ENCODE data around the gene RYR1. TPM values are rescaled to one million over a fixed set of nuclear protein-coding genes. Genes with fewer than 3 reads are reported as not detected.
"Not testable (repeated sequence)": the region's sequence is repeated elsewhere in the genome, so short reads cannot be mapped to it uniquely, and the experiment has no call there.

RYR1 gene
- total RNA-seq, 1 experiment from 2014 or later: not detected

DNA sequence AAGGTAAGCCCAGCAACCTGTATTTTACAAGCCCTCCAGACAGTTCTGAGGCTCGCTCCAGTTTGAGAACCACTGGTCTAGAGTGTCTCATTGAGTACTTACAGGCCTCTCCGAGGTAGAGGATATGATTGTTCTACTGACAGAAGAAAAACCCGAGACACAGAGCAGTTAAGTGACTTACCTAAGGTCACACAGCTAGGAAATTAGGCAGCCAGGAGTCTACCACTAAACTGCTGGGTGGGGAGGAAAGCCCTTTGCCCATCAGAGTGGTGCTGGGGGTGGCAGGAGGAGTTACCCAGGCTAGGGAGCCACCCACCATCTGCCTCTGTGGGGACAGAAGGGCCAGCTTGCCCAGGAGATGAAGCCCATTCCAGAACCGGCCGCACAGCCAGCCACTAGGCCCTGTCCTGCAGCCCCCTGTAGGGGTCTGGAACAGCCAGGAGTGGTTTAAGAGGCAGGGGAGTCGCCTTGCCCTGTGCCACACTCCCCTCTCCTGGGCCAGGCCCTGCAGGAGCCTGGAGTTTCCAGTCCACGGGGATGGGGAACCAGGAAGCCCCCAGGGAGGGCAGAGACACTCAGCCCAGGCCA is 8.2 kb upstream of the RYR1 start:
- Histone ChIP-seq H3K27ac (no peak overlapping the region), H3K27me3 (replicated peaks) (peaks cover 36% of the 10 kb centered on the region), H3K4me1 (replicated peaks) (no peaks in the 10 kb centered on the region), H3K4me3 (no peak overlapping the region), H3K36me3 (no peaks in the 10 kb centered on the region), H3K9me3 (replicated peaks) (no peaks in the 10 kb centered on the region)
- DNase-seq (ENCODE audit: low read depth in 1 of 2, low spot score in 2 of 2): no peak

DNA sequence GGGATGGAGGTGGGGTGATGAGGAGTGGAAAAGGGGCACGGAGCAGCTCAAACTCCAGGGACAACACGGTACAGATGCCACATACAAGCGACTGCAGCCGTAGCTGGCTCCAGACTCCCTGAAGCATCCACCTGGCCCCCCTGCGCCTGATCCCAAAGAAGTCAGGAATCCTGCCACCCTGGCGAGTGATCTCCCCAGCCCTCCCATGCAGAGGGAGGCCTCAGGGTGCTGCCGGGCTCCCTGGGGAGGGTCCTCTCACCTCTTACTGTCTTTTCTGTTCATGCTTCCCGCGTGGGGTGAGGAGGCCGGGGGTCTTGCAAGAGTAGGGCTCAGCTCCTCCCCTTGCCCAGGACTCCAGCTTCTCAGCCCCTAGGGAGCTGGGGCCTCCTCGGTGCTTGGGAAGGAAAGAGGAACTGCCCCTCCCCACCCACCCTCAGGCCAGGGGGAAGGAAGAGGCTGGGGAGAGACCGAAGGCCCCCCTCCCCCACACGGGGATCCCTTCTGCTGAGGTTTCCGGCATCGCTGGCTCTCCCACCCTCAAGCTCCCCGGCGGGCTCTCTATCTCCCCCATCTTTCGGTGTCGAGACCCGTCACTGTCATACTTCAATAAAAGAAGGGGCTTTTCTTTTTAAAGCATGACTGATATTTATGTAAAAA is 7.6 kb upstream of the RYR1 start, which contains the start of gene RASGRP4:
RASGRP4 (minus strand) TSS at position 410 of the 657 bp plus-strand sequence; CDS start at position 282, 128 bp downstream.
- no peak for DNase-seq (ENCODE audit: low read depth in 1 of 2, low spot score in 2 of 2)
- no peak within 1 kb of the TSS for H3K27ac ChIP-seq
- H3K4me1 ChIP-seq (replicated peaks): no peaks in the 10 kb centered on the region
- no peak within 1 kb of the TSS for H3K4me3 ChIP-seq
- peaks cover 37% of the 10 kb centered on the region for H3K27me3 ChIP-seq (replicated peaks)
- no peaks in the 10 kb centered on the region for H3K36me3 ChIP-seq
- no peaks in the 10 kb centered on the region for H3K9me3 ChIP-seq (replicated peaks)

DNA sequence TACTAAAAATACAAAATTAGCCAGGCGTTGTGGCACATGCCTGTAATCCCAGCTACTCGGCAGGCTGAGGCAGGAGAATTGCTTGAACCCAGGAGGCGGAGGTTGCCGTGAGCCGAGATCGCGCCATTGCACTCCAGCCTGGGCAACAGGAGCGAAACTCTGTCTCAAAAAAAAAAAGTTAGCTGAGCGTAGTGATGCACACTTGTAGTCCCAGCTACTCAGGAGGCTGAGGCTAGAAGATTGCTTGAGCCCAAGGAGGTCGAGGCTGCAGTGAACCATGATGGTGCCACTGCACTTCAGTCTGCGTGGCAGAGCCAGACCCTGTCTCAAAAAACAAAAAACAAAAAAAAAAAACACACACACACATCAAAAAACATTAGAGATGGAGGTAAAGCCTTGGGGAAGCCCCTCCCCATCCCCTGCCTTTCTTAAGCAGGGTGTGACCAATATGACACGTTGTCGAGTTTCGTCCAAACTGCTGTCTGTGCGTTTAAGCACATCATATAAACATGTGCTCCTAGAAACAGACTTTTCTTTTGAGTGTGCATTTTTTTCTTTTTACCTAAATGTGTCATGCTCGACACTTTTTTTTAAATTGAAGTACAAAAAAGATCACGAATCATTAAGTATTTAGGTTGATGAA is 6.3 kb upstream of the RYR1 start:
- not testable (repeated sequence) for H3K36me3 ChIP-seq; H3K4me3 ChIP-seq; H3K9me3 ChIP-seq (replicated peaks); H3K4me1 ChIP-seq (replicated peaks); H3K27ac ChIP-seq; DNase-seq (ENCODE audit: low read depth in 1 of 2, low spot score in 2 of 2)
- H3K27me3 ChIP-seq (replicated peaks): peaks cover 41% of the 10 kb centered on the region

DNA sequence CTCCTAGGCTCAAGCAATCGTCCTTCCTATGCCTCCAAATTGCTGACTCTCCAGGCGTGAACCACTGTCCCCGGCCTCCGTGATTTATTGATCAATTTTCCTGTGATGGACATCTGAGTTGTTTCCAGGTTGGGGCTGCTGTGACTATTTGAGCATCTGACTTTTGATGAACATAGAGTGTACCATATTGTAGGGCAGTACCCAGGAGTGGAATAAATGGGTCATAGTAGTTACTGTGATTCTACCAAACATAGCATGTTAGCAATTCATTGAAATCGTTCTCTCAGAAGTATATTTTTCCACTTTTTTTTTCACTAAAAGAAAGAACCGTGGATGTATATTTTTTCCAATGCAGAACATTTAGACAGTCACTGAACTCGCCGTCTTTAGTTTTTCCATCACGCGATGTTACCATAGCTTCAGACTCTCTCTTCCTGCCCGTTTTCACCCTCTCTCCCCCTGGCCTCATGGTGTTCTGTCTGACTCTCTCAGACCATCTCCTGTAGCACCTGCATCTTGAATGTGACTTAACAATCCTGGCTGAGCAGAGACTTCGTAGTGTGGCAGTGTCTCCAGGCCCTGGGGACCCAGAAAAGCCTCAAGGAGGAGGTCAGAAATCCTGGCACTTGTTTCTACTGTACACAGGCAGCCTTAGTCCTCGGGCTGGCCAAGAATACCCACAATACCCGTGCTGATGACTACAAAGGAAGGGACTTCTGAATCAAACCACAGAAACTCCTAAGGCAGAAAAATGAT is 4.3 kb upstream of the RYR1 start:
- no peaks in the 10 kb centered on the region for H3K36me3 ChIP-seq
- H3K4me1 ChIP-seq (replicated peaks): no peaks in the 10 kb centered on the region
- no peak for DNase-seq (ENCODE audit: low read depth in 1 of 2, low spot score in 2 of 2)
- H3K9me3 ChIP-seq (replicated peaks): no peaks in the 10 kb centered on the region
- no peak overlapping the region for H3K27ac ChIP-seq
- peaks cover 37% of the 10 kb centered on the region for H3K27me3 ChIP-seq (replicated peaks)
- no peak overlapping the region for H3K4me3 ChIP-seq

DNA sequence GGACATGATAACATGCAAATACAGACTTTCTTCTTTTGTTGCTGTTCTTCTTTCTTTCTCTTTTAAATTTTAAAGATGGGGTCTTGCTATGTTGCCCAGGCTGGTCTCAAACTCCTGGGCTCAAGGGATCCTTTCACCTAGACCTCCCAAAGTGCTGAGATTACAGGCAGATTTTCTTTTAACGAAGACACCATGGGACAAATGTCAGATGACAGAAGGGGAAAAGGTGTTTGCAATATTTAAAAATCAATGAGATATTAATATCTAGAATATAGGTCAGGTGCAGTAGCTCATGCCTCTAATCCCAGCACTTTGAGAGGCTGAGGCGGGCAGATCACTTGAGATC is 3.7 kb upstream of the RYR1 start:
- H3K36me3 ChIP-seq: no peaks in the 10 kb centered on the region
- H3K4me1 ChIP-seq (replicated peaks): no peaks in the 10 kb centered on the region
- no peaks in the 10 kb centered on the region for H3K9me3 ChIP-seq (replicated peaks)
- no peak for DNase-seq (ENCODE audit: low read depth in 1 of 2, low spot score in 2 of 2)
- no peak overlapping the region for H3K27ac ChIP-seq
- peaks cover 36% of the 10 kb centered on the region for H3K27me3 ChIP-seq (replicated peaks)
- no peak overlapping the region for H3K4me3 ChIP-seq

DNA sequence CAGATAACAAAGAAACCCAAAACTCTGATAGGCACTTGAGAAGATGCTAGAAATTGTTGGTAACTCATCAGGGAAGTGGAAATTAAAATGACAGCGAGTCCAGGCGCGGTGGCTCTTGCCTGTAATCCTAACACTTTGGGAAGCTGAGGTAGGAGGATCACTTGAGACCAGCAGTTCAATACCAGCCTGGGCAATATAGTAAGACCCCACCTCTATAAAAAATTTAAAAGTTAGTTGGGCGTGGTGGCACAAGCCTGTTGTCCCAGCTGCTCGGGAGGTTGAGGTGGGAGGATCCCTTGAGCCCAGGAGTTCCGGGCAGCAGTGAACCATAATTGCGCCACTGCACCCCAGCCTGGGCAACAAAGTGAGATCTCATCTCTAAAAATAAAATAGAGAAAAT is 2.6 kb upstream of the RYR1 start:
- Histone ChIP-seq H3K9me3 (replicated peaks) (no peaks in the 10 kb centered on the region), H3K4me1 (replicated peaks) (no peaks in the 10 kb centered on the region), H3K36me3 (no peaks in the 10 kb centered on the region), H3K27ac (no peak overlapping the region), H3K27me3 (replicated peaks) (peaks cover 39% of the 10 kb centered on the region), H3K4me3 (no peak overlapping the region)
- no peak for DNase-seq (ENCODE audit: low read depth in 1 of 2, low spot score in 2 of 2)

DNA sequence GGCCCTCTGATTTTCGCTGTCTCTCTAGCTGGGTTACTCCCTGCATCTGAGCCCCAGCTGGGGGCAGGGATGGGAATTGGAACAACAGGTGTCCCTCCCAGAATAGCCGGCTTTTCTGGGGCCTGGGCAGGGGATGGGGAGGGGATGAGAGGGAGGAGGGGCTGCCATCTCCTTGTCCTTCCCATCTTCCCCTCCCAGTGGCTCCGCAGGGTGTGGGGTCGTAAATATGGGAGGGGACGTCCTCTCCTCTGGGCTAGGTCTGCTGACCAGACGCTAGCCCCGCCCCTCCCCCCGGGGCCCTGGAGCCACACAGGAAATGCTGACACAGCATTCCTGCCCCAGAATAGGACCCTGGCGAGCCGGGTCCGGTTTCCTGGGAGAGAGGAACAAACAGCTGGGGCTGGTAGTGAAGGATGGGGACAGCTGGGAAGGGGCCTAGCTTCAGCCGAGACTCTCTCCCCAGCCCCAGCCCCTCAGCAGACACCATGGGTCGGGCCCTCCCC is 1.1 kb downstream of the RYR1 start:
- no peak overlapping the region for H3K27ac ChIP-seq
- DNase-seq (ENCODE audit: low read depth in 1 of 2, low spot score in 2 of 2): no peak
- H3K36me3 ChIP-seq: no peaks in the 10 kb centered on the region

DNA sequence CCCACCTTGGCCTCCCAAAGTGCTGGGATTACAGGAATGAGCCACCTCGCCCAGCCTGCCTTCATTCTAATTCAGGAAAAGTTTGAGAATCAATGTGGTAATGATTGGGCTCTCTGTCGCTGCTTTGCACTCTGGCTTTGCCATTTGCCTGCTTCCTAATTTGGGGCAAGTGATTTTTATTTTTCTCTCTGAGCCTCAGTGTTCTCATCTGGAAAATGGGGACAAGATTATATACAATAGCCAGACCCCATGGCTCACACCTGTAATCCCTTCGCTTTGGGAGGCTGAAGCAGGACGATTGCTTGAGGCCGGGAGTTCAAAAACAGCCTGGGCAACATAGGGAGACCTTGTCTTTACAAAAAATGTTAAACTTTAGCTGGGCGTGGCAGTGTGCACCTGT is 3.8 kb downstream of the RYR1 start:
- Histone ChIP-seq H3K36me3 (no peaks in the 10 kb centered on the region), H3K9me3 (replicated peaks) (no peaks in the 10 kb centered on the region), H3K4me3 (no peak overlapping the region), H3K4me1 (replicated peaks) (no peaks in the 10 kb centered on the region), H3K27ac (no peak overlapping the region), H3K27me3 (replicated peaks) (peaks cover 15% of the 10 kb centered on the region)
- DNase-seq (ENCODE audit: low read depth in 1 of 2, low spot score in 2 of 2): no peak

More for the DNA sequence above, 1.1 kb downstream of the RYR1 start:
- no peak overlapping the region for H3K4me3 ChIP-seq
- peaks cover 25% of the 10 kb centered on the region for H3K27me3 ChIP-seq (replicated peaks)
- no peaks in the 10 kb centered on the region for H3K9me3 ChIP-seq (replicated peaks)
- no peaks in the 10 kb centered on the region for H3K4me1 ChIP-seq (replicated peaks)

DNA sequence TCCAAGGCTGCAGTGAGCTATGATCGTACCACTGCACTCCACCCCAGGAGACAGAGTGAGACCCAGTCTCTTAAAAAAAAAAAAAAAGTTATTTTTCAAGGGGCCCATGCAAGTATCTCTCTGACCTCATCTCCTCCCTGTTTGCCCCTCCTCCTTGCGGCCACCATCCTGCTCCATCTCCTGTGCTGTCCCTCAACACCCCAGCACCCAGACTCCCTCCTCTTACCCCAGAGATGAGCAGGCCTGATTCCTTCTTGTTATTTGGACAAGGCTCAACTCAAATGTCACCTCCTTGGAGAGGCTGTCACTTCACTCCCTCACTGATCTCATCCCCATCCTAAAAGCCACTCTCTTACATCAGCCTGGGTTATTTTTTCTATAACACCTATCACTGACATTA is 4.4 kb downstream of the RYR1 start:
- DNase-seq (ENCODE audit: low read depth in 1 of 2, low spot score in 2 of 2): no peak
- Histone ChIP-seq H3K9me3 (replicated peaks) (no peaks in the 10 kb centered on the region), H3K4me3 (no peak overlapping the region), H3K4me1 (replicated peaks) (no peaks in the 10 kb centered on the region), H3K27me3 (replicated peaks) (peaks cover 15% of the 10 kb centered on the region), H3K27ac (no peak overlapping the region), H3K36me3 (no peaks in the 10 kb centered on the region)

DNA sequence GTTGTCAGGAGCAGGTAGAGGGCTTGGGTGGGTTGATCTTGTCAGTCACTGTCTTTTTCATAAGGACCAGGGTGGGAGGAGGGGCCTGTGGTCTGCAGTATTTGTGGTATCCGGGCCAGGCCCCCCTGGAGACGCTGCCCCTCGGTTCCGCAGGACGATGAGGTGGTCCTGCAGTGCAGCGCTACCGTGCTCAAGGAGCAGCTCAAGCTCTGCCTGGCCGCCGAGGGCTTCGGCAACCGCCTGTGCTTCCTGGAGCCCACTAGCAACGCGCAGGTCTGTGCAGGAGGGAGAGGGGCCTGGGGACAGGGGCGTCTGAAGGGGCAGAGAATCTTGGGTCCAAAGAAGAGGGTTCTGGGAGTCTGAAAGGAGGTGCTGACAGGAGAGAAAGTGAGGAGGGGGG is 7.1 kb downstream of the RYR1 start:
- no peak for DNase-seq (ENCODE audit: low read depth in 1 of 2, low spot score in 2 of 2)
- Histone ChIP-seq H3K4me1 (replicated peaks) (no peaks in the 10 kb centered on the region), H3K27ac (no peak overlapping the region), H3K27me3 (replicated peaks) (peaks cover 7% of the 10 kb centered on the region; the same call in 1 of the 2 replicates), H3K4me3 (no peak overlapping the region), H3K36me3 (no peaks in the 10 kb centered on the region), H3K9me3 (replicated peaks) (no peaks in the 10 kb centered on the region)

DNA sequence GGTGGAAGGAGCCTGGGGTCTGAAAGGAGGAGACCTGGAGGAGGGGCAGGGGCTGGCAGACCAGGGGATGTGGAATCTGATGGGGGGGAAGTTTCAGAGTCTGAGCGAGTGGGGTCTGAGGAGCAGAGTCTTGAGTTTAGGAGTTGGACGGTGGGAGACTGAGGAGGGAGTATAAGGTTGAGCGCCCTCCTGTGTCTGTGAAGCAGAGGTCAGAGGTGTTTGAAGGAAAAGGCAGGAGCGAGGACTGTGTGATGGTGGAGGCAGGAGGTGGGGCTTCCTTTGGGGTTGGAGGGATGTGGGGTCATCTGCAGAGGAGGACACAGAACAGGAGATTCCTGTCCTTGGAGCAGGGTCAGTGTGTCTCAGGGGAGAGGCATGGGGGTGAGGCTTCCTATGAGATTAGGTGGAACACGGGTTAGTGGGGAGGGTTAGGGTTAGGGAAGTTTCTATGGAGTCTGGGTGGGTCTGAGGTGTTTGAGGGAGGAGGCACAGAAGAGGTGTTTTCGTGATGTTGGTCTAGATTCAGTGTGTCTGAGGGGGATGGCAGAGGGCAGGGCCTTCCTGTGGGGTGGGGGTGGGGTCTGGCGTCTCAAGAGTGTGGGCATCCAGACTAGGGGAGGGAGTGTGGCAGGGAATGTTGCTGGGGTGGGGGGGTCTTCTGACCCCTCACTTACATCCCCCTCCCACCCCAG is 8.3 kb downstream of the RYR1 start:
- Histone ChIP-seq H3K36me3 (no peaks in the 10 kb centered on the region), H3K4me3 (no peak overlapping the region), H3K27ac (no peak overlapping the region), H3K27me3 (replicated peaks) (peaks cover 7% of the 10 kb centered on the region; the same call in 1 of the 2 replicates), H3K4me1 (replicated peaks) (no peaks in the 10 kb centered on the region), H3K9me3 (replicated peaks) (no peaks in the 10 kb centered on the region)
- DNase-seq (ENCODE audit: low read depth in 1 of 2, low spot score in 2 of 2): no peak

DNA sequence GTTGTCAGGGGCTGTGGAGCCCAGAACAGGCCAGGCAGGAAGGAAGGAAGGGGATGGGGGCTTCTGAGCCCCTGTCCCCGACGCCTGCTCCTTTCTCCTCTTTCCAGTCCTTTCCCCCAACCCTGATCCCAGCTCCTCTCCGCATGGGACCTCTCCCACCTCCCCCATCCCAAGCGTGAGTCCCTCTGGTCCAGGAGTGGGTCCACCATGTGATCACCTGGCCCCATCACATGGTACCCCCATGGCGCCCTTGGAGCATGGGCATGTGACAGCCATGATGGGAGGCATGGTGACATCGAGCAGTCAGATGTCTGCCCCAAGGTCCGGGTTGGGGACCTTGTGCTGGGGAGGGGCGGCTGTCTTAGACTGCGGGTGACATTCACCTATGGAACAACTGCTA is 9.2 kb downstream of the RYR1 start:
- Histone ChIP-seq H3K36me3 (no peaks in the 10 kb centered on the region), H3K9me3 (replicated peaks) (no peaks in the 10 kb centered on the region), H3K4me1 (replicated peaks) (no peaks in the 10 kb centered on the region), H3K27me3 (replicated peaks) (peaks cover 7% of the 10 kb centered on the region; the same call in 1 of the 2 replicates), H3K27ac (no peak overlapping the region), H3K4me3 (no peak overlapping the region)
- no peak for DNase-seq (ENCODE audit: low read depth in 1 of 2, low spot score in 2 of 2)

DNA sequence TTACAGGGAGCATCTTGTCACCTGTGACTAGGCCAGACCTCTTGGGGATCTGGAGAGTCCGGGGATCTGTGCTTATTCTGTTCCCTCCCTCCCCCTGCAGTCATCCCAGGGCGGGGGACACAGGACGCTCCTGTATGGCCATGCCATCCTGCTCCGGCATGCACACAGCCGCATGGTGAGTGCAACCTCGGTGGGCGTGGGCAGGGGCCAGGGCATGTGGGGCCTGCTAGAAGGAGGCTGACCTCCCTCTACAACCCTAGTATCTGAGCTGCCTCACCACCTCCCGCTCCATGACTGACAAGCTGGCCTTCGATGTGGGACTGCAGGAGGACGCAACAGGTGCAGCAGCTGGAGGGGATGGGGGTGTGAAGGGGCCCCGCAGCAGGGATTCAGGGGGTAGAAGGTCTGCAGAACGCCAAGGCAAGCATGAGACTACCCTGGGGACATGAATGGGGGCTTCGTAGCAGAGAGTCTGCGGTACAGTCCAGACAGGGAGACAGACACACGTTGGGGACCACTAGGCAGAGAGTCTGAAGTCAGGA is 10.0 kb downstream of the RYR1 start:
- no peak for DNase-seq (ENCODE audit: low read depth in 1 of 2, low spot score in 2 of 2)
- Histone ChIP-seq H3K27ac (no peak overlapping the region), H3K4me1 (replicated peaks) (no peaks in the 10 kb centered on the region), H3K4me3 (no peak overlapping the region), H3K27me3 (replicated peaks) (peaks cover 7% of the 10 kb centered on the region; the same call in 1 of the 2 replicates), H3K36me3 (no peaks in the 10 kb centered on the region), H3K9me3 (replicated peaks) (no peaks in the 10 kb centered on the region)
